Urinary bladder (tissue), 4 donors: ENCODE results near the gene MATK. TPM values are rescaled to one million over a fixed set of nuclear protein-coding genes. Genes with fewer than 3 reads are reported as not detected.

Experiments used
- DNase-seq: peaks from one replicate; pipeline ENCODE4 v3.0.0-alpha.2; 2015; ENCODE audit errors: extremely low spot score
- H3K27ac ChIP-seq: one replicate; pipeline ENCODE4 v1.5.1; 2013; ENCODE audit warnings: low read depth, mild to moderate bottlenecking, moderate library complexity
- H3K36me3 ChIP-seq: one replicate; pipeline ENCODE4 v1.6.1; 2013; ENCODE audit warnings: mild to moderate bottlenecking, moderate library complexity; ENCODE audit not compliant: insufficient read depth
- H3K4me1 ChIP-seq: one replicate; pipeline ENCODE4 v1.6.1; 2013; ENCODE audit warnings: mild to moderate bottlenecking, moderate library complexity; ENCODE audit not compliant: insufficient read depth
- H3K4me3 ChIP-seq: one replicate; pipeline ENCODE4 v1.5.1; 2013; ENCODE audit warnings: low read depth, low read length
- WGBS: extraction: QIAGEN DNeasy Blood & Tissue Kit; methylation state at CpG from one replicate; pipeline ENCODE4 v1.1.7; 2013; 5-methylcytosine and 5-hydroxymethylcytosine counted together
- polyA plus RNA-seq: library from polyadenylated mRNA; stranded (reverse); fragments of 200-250 nt; gene quantifications from one replicate; pipeline ENCODE4 v1.2.3, GENCODE V29; 2013
- total RNA-seq: library from RNA; depleted of rRNA; stranded (reverse); fragments of >200 nt; gene quantifications from one replicate; pipeline ENCODE4 v1.2.3, GENCODE V29; 2014
- donor health status: healthy with polysubstance abuse.
- donor health status: healthy.

Gene MATK
- total and polyA plus RNA-seq, 2 donors, result 0.53 to 1.3 TPM

DNA sequence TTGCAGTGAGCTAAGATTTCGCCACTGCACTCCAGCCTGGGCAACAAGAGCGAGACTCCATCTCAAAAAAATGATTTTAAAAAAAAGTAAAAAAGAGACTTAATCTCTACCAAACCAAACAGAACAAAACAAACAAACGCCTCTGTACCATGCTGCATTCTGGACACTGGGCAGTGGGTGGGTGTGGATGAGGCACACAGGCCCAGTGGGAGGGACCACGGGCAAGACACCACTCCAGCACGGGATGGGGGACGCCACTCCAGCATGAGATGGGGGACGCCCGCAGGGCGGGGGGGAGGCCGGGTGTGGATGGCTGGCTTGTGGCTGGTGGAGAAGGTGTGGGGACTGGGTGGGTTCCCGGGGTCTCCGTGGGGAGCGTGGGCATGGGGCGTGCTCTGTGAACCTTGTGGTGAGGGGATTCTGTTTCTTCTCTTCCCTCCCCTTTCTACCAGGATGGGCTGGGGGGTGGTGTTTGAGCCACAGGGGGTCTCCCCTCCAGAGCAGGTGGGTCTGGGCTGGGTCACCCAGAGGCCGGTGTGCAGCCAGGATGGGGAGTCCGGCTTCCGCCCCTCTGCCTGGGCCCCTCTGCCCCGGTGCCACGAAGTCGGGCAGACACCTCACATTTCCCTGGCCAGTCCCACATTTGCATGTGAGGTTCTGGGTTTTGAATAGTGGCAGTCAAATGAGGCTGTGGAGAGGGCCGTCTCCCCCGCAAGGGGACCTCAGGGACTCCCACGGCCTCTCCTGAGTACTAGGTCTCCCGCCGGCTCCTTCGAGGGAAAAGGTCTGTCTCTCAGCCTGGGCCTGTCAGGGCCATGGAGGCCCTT, 23.9 kb upstream of the MATK start:
- Histone ChIP-seq H3K36me3 (no peaks in the 10 kb centered on the region), H3K4me1 (no peaks in the 10 kb centered on the region), H3K27ac (no peak overlapping the region), H3K4me3 (no peak overlapping the region)
- 73% methylated on average over 26 of the region's 26 CpGs for WGBS
- no peak for DNase-seq

DNA sequence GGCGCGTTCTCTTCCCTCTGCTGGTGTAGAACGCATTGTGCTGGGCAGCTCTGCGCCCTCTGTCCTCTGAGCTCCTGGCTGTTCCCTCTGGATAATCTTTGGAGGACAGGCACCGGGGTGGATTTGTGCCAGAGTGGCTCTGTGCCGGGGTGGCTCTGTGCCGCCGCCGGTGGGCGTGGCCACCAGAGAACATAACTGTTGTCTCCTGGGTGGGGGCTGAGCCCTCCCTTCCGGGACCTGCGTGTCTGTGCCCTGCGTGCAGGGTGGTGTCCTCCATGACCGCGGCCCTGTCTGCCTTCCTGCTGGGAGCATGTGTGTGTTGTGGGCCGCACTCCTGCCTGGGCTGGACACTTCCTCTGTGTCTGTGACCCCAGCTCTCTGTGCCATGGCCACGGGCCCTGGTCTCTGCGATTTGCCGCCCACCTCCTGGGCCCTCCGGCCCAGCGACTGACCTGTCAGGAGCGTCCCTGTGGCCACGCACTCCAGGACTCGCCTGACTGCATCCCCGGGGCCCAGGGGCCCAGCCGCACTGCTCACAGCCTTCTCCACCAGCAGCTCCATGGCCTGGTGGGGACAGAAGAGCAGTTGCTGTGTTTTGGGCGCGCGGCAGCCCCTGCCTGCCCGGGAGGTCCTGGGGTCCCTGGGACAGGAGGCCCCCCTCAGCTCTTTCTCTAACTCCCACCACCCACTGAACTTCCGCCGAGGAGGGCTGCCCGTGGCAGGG, 22.4 kb upstream of the MATK start:
- no peak overlapping the region for H3K4me3 ChIP-seq
- WGBS, result 83% methylated on average over 33 of the region's 33 CpGs

DNA sequence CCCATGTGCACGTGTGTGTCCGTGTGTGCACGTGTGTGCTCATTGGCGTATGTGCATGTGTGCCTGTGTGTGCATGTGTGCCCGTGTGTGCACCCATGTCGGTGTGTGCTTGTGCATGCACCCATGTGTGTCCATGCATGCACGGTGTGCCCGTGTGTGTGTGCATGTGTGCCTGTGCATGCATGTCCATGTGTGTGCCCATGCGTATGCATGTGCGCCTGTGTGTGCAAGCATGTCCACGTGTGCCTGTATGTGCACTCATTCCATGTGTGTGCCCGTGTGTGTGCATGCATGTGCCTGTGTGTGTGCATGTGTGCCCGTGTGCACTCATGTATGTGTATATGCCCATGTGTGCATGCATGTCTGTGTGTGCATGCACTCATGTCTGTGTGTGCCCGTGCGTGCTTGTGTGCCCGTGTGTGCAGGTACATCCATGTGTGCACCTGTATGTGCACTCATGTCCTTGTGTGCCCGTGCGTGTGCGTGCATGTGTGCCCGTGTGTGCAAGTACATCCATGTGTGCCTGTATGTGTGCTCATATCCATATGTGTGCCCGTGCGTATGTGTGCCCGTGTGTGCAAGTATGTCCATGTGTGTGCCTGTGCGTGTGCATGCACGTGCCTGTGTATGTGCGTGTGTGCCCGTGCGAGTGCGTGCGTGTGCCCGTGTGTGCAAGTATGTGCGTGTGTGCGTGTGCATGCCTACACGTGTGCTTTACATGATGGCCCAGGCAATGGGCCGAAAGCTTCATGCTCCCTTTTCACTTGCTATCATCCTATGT, 21.6 kb upstream of the MATK start:
- Histone ChIP-seq H3K4me1 (no peaks in the 10 kb centered on the region), H3K27ac (no peak overlapping the region), H3K4me3 (no peak overlapping the region), H3K36me3 (no peaks in the 10 kb centered on the region)
- 97% methylated on average over 35 of the region's 35 CpGs for WGBS
- no peak for DNase-seq

More for the DNA sequence above, 22.4 kb upstream of the MATK start:
- no peaks in the 10 kb centered on the region for H3K36me3 ChIP-seq
- DNase-seq, result no peak
- no peak overlapping the region for H3K27ac ChIP-seq
- no peaks in the 10 kb centered on the region for H3K4me1 ChIP-seq

DNA sequence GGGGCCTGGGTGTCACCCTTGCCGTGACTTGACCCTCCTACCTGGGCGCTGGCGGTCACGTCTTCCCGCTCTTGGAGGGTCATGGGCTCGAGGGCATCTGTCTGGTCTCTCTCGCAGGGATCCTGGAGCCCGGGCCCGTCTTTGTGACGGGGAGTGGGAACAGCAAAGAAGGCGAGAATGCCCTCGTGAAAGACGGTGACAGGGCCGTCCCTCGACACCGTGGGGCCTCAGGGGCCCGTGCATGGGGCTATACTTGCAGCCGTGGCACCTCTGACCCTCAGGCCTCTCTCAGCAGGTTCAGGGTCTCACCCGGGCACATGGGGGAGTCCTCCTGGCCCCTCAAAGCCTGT, 20.9 kb upstream of the MATK start:
- Histone ChIP-seq H3K36me3 (no peaks in the 10 kb centered on the region), H3K27ac (no peak overlapping the region)
- WGBS, result 84% methylated on average over 19 of the region's 19 CpGs

DNA sequence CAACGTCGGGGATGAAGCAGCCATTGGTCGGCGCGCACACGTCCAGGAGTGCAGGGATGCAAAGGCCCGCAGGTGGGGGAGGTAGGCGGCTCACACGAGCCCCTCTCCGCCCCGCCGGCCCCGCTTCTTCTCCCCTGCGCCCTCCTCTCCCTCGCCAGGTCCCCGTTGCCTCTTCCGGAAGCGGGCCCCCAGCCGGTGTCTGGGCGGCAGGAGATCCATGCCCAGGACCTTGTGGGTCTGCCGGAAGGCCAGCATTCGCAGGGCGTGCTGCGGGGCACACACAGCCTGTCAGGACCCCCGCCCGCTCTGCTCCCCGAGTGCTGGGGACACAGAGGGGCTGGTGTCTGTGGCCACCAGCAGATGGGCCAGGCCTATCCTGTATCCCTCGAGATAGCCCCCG, 19.7 kb upstream of the MATK start:
- no peak overlapping the region for H3K27ac ChIP-seq
- DNase-seq, result no peak
- H3K4me3 ChIP-seq, result no peak overlapping the region
- no peaks in the 10 kb centered on the region for H3K4me1 ChIP-seq
- no peaks in the 10 kb centered on the region for H3K36me3 ChIP-seq
- WGBS, result 87% methylated on average over 29 of the region's 29 CpGs

More for the DNA sequence above, 20.9 kb upstream of the MATK start:
- H3K4me3 ChIP-seq, result no peak overlapping the region
- no peak for DNase-seq
- no peaks in the 10 kb centered on the region for H3K4me1 ChIP-seq

DNA sequence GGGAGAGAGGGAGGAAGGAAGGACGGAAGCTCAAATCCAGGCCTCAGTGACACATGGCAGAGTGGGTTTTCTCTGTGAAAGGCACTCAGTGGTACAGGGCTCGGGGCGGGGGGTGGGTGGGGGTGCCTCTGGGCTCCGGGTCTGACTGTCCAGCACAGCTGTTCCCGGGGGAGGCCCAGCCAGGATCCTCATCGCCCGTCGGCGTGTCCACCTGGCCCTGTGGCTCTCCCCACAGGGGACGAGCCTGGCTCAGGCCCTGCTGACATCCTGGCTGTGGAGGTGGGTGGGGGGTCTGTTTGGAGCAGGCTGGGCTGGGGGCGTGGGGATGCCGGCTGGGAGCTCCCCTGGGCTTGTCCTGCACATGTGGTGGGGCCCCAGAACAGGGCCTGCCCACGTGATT, 18.2 kb upstream of the MATK start:
- no peaks in the 10 kb centered on the region for H3K4me1 ChIP-seq
- no peak overlapping the region for H3K4me3 ChIP-seq
- 69% methylated on average over 13 of the region's 13 CpGs for WGBS
- no peaks in the 10 kb centered on the region for H3K36me3 ChIP-seq
- DNase-seq, result no peak
- no peak overlapping the region for H3K27ac ChIP-seq

DNA sequence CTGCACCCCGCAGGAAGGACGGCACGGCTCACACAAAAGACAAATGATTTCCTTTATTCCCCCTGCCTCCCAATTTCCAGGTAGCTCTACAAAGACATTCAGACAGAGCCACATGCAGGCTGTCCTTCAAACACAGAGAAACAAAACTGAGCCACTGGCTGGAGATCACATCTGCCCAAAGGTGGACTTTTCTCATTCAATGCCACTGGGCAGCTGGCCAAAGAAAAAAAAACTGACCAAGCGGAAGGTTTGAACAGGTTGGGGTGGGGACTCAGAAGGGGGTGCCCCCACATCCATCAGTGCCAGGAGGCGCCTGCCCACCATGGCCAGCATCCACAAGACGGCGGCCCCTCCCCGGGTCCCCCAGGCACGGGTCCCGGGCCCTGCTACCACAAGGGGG, 17.8 kb upstream of the MATK start:
- DNase-seq, result no peak
- no peak overlapping the region for H3K27ac ChIP-seq
- H3K4me3 ChIP-seq, result no peak overlapping the region
- no peaks in the 10 kb centered on the region for H3K4me1 ChIP-seq
- 79% methylated on average over 10 of the region's 10 CpGs for WGBS
- H3K36me3 ChIP-seq, result no peaks in the 10 kb centered on the region

DNA sequence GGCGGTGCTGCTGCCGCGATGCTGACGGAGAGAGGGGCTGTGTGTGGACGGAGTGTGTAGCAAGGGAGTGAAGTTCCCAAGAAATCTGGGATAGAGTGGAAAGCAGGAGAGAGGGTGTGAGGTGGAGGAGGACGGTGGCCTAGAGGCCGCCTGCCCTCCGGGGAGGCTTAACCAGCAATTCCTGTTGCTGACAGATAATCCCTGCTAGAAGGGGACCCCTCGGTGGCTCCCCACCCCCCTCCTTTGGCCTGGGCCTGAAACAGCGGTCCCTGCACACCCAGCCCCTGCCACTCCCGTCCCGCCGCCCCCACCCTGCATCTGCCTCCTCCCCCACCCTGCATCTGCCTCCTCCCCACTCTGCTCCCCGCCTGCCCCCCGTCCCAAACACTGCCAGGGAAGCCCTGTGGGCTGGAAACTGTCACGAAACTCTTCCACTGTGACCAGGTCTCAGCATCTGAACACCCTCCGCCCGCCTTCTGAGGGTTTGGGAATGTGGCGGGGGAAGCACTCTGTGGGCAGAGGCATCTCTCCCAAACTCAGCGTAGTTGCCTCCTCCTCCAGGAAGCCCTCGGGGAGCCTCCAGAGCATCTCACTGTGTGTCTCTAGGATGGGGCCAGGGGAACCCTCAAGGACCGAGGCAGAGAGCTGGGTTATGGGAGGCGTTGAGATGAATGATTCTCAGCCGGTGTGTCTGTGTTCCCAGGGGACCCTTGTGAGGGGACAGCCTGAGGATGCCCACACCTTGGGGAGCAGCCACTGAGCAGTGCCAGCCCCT, 17.1 kb upstream of the MATK start:
- Histone ChIP-seq H3K27ac (no peak overlapping the region), H3K36me3 (no peaks in the 10 kb centered on the region), H3K4me3 (no peak overlapping the region), H3K4me1 (no peaks in the 10 kb centered on the region)
- no peak for DNase-seq
- WGBS, result 71% methylated on average over 24 of the region's 24 CpGs

DNA sequence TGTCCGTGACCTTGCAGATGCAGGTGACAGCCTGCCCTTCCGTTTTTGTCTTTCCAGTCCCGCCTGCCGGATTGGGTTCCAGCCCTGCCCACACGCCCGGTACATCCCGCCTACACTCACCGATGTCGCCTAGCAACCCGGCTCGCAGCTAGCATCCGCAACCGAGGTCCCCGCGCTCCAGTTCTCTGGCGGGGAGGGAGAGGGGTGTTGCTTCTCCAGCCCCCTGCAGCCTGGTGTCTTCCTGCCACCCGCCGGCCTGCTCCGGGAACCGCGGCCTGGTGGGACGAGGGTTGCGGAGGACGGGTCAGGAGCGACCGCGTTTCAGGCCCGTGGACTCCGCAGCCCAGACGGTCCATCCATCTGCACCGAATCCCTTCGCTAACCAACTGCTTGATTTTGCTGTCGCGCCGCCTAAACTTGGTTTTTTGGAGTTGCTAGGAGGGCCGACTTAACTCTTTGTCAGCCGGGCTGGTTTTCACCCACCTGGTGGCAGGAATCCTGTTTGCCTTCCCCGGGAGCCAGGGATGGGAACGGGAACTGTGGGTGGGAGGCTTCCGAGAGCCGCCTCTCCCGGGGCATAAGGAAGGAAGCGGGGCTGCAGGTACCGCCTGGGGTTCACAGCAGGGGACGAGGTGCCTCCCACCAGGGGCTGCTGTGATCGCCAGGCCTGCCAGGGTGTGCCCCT, 15.4 kb upstream of the MATK start:
- Histone ChIP-seq H3K4me1 (no peaks in the 10 kb centered on the region), H3K36me3 (no peaks in the 10 kb centered on the region), H3K27ac (no peak overlapping the region), H3K4me3 (no peak overlapping the region)
- 5% methylated on average over 46 of the region's 46 CpGs for WGBS
- DNase-seq, result no peak

DNA sequence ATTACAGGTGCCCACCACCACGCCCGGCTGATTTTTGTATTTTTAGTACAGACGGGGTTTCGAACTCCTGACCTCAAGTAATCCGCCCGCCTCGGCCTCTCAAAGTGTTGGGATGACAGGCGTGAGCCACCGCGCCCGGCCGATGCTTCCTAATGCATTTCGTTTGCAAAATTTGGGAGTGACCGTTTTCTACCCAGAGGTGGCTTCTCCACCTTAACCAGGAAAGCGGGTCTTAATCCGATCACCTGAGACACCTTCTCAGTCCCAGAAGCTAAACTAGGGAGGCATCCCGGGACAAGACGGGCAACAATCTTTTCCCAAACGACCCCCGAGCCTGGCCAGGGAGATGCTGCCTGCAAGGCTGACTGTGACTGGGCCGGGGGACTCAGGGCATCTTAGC, 14.8 kb upstream of the MATK start:
- Histone ChIP-seq H3K4me3 (no peak overlapping the region), H3K27ac (no peak overlapping the region), H3K4me1 (no peaks in the 10 kb centered on the region), H3K36me3 (no peaks in the 10 kb centered on the region)
- WGBS, result 32% methylated on average over 21 of the region's 21 CpGs
- DNase-seq, result no peak

DNA sequence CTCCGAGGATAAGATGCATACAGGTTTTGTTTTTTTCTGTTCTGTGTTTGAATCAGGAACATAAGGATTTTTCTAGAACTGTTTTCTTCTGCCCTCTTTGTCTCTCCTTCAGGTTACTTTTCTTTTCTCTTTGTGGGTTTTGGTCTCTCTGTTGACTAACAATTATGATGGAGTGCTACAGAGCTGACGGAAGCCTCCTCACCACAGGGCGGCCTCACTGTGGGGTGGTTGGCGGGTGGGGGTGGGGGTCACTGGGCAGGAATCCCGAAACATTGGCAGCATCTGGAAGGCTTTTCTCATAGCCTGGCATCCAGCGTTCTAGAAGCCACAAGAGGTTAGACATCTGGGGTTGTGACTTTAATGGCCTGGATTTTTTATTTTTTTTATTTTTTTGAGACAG, 12.0 kb upstream of the MATK start:
- no peaks in the 10 kb centered on the region for H3K4me1 ChIP-seq
- no peaks in the 10 kb centered on the region for H3K36me3 ChIP-seq
- H3K27ac ChIP-seq, result no peak overlapping the region
- WGBS, result 66% methylated on average over 6 of the region's 6 CpGs
- no peak for DNase-seq
- H3K4me3 ChIP-seq, result no peak overlapping the region

DNA sequence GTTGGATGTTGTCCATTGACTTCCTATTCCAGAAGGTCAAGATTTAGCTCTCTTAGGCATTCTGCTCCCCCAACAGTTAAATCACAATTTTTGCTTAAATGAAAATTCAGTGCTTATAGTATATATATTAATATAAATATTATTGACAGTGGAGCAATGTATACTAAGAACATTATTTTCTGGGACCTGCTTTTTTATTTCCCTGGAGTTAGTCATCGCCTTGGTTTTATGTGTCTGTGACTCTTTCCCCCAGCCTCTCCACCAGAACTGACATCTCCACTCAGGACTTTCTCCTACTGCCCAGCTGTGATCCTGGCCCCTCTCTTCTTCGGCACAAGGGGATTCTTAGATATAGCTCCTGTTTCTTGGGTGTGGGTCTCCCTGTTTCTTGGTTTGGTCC, 10.2 kb upstream of the MATK start:
- no peak overlapping the region for H3K4me3 ChIP-seq
- no peak for DNase-seq
- no peaks in the 10 kb centered on the region for H3K4me1 ChIP-seq
- no peak overlapping the region for H3K27ac ChIP-seq
- 92% methylated on average over 2 of the region's 2 CpGs for WGBS
- no peaks in the 10 kb centered on the region for H3K36me3 ChIP-seq

DNA sequence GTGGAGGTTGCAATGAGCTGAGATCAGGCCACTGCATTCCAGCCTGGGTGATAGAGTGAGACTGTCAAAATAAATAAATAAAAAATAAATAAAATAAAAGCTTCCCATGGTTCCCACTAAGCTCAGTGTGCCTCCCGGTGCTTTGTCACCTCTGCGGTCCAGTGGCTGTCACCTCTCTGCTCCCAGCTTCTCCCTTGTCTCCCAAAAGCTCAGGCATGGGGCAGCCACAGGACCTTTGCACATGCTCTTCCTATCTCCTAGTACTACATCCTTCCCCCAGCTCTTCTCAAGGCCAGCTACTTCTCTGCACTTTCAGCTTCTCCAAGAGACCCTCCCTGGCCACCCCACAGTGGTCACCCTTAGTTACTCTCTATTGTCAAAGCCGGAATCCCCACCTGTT, 7.6 kb upstream of the MATK start:
- DNase-seq, result no peak
- Histone ChIP-seq H3K4me1 (no peaks in the 10 kb centered on the region), H3K36me3 (no peaks in the 10 kb centered on the region), H3K27ac (no peak overlapping the region), H3K4me3 (no peak overlapping the region)
- WGBS, result 94% methylated on average over 3 of the region's 3 CpGs
